Smooth muscle cell (in vitro differentiated cells): ENCODE data around the gene DRICH1. TPM values are rescaled to one million over a fixed set of nuclear protein-coding genes. Genes with fewer than 3 reads are reported as not detected.
"Not testable (repeated sequence)": the region's sequence is repeated elsewhere in the genome, so short reads cannot be mapped to it uniquely, and the experiment has no call there.

Experiments
- DNase-seq: peaks from one replicate; lab custom pipeline; 2025; ENCODE audit not compliant: unreplicated experiment; lab: John Stamatoyannopoulos, UW
- H2AFZ ChIP-seq: fragments of 200-600 bp; sonication (generic); 2 replicates; pipeline ENCODE4 v1.6.0; 2016; ENCODE audit warnings: antibody characterized with exemption, low read depth, mild to moderate bottlenecking
- H3F3A ChIP-seq: fragments of 200-600 bp; sonication (generic); 2 replicates; pipeline ENCODE4 v1.6.0; 2017; ENCODE audit warnings: antibody characterized with exemption, low read depth
- H3K27ac ChIP-seq: fragments of 200-600 bp; sonication (generic); 2 replicates; pipeline ENCODE4 v1.5.1; 2016; ENCODE audit warnings: low read depth, mild to moderate bottlenecking
- H3K27me3 ChIP-seq: fragments of 200-600 bp; sonication (generic); 2 replicates; pipeline ENCODE4 v1.6.1; 2016; ENCODE audit warnings: low read depth, mild to moderate bottlenecking
- H3K36me3 ChIP-seq: fragments of 200-600 bp; sonication (generic); 2 replicates; pipeline ENCODE4 v1.5.1; 2016; ENCODE audit warnings: low read depth
- H3K4me1 ChIP-seq: fragments of 200-600 bp; sonication (generic); 2 replicates; pipeline ENCODE4 v1.5.1; 2016; ENCODE audit warnings: low read depth
- H3K4me2 ChIP-seq: fragments of 200-600 bp; sonication (generic); 2 replicates; pipeline ENCODE4 v1.6.0; 2016; ENCODE audit warnings: mild to moderate bottlenecking
- H3K4me3 ChIP-seq: fragments of 200-600 bp; sonication (generic); 2 replicates; pipeline ENCODE4 v1.5.1; 2016; ENCODE audit warnings: mild to moderate bottlenecking
- H3K79me2 ChIP-seq: fragments of 200-600 bp; sonication (generic); 2 replicates; pipeline ENCODE4 v1.6.0; 2016; ENCODE audit warnings: low read depth, mild to moderate bottlenecking
- H3K9ac ChIP-seq: fragments of 200-600 bp; sonication (generic); 2 replicates; pipeline ENCODE4 v1.6.0; 2016; ENCODE audit warnings: low read depth
- H3K9me3 ChIP-seq: fragments of 200-600 bp; sonication (generic); replicated peaks from 2 replicates; pipeline ENCODE4 v1.5.1; 2016; ENCODE audit warnings: low read depth
- H4K20me1 ChIP-seq: fragments of 200-600 bp; sonication (generic); 2 replicates; pipeline ENCODE4 v1.6.0; 2016; ENCODE audit warnings: low read depth
- WGBS: methylation state at CpG from one replicate; pipeline ENCODE4 v1.1.7; 2016; ENCODE audit warnings: low lambda C conversion rate; 5-methylcytosine and 5-hydroxymethylcytosine counted together
- polyA plus RNA-seq: library from polyadenylated mRNA; unstranded; fragments of >200 nt; fragmentation: Nextera tagmentation; extraction: Ambion mirVana; gene quantifications from 2 replicates; pipeline ENCODE4 v1.2.1, GENCODE V29; 2016
- total RNA-seq: library from RNA; depleted of rRNA; stranded (reverse); fragments of >200 nt; gene quantifications from 2 replicates; pipeline ENCODE4 v1.2.3, GENCODE V29; 2014
- TF ChIP-seq, protein P1 (sequence below): fragments of 200-600 bp; sonication (generic); IDR thresholded peaks from 2 replicates; pipeline ENCODE4 v1.5.1; 2017; ENCODE audit warnings: borderline replicate concordance, mild to moderate bottlenecking, antibody characterized with exemption; ENCODE audit not compliant: insufficient read depth, poor library complexity, severe bottlenecking

DRICH1 gene
- total and polyA plus RNA-seq, 2 experiments from 2014 or later: not detected

- H3K9ac ChIP-seq: no peak overlapping the region
- H3K27me3 ChIP-seq: no peaks in the 10 kb centered on the region
- no peak overlapping the region for H3K27ac ChIP-seq
- H3K9me3 ChIP-seq: no peaks in the 10 kb centered on the region
- no peaks in the 10 kb centered on the region for H3F3A ChIP-seq
- TF ChIP-seq, protein P1, sequence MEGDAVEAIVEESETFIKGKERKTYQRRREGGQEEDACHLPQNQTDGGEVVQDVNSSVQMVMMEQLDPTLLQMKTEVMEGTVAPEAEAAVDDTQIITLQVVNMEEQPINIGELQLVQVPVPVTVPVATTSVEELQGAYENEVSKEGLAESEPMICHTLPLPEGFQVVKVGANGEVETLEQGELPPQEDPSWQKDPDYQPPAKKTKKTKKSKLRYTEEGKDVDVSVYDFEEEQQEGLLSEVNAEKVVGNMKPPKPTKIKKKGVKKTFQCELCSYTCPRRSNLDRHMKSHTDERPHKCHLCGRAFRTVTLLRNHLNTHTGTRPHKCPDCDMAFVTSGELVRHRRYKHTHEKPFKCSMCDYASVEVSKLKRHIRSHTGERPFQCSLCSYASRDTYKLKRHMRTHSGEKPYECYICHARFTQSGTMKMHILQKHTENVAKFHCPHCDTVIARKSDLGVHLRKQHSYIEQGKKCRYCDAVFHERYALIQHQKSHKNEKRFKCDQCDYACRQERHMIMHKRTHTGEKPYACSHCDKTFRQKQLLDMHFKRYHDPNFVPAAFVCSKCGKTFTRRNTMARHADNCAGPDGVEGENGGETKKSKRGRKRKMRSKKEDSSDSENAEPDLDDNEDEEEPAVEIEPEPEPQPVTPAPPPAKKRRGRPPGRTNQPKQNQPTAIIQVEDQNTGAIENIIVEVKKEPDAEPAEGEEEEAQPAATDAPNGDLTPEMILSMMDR: no peak
- no peak overlapping the region for H2AFZ ChIP-seq
- no peak for DNase-seq
- H3K4me2 ChIP-seq: no peak overlapping the region
- no peaks in the 10 kb centered on the region for H3K79me2 ChIP-seq
- no peaks in the 10 kb centered on the region for H3K4me1 ChIP-seq
- 89% methylated on average over 16 of the region's 16 CpGs for WGBS
- no peaks in the 10 kb centered on the region for H3K36me3 ChIP-seq
- H3K4me3 ChIP-seq: no peak overlapping the region
- H4K20me1 ChIP-seq: no peaks in the 10 kb centered on the region
Observed at GRCh38 chr22:23670378-23671295, 38.5 kb upstream of the DRICH1 start.

- not testable (repeated sequence) for H4K20me1 ChIP-seq, H3K27me3 ChIP-seq, H3K27ac ChIP-seq, H2AFZ ChIP-seq, H3K79me2 ChIP-seq, H3F3A ChIP-seq, H3K9me3 ChIP-seq, H3K36me3 ChIP-seq, H3K9ac ChIP-seq, DNase-seq, H3K4me3 ChIP-seq, H3K4me1 ChIP-seq, H3K4me2 ChIP-seq
- 94% methylated on average over 4 of the region's 4 CpGs for WGBS
Observed at GRCh38 chr22:23660381-23660780, 28.3 kb upstream of the DRICH1 start.

- no peak overlapping the region for H3K4me3 ChIP-seq
- H3K36me3 ChIP-seq: no peaks in the 10 kb centered on the region
- TF ChIP-seq, protein P1: no peak
- H3K9ac ChIP-seq: no peak overlapping the region
- H3K9me3 ChIP-seq: no peaks in the 10 kb centered on the region
- no peaks in the 10 kb centered on the region for H3K79me2 ChIP-seq
- H3K4me2 ChIP-seq: no peak overlapping the region
- no peaks in the 10 kb centered on the region for H3F3A ChIP-seq
- H3K27me3 ChIP-seq: no peaks in the 10 kb centered on the region
- DNase-seq: no peak
- no peaks in the 10 kb centered on the region for H3K4me1 ChIP-seq
- no peak overlapping the region for H2AFZ ChIP-seq
- no peak overlapping the region for H3K27ac ChIP-seq
- H4K20me1 ChIP-seq: no peaks in the 10 kb centered on the region
- WGBS: 87% methylated on average over 4 of the region's 5 CpGs
Observed at GRCh38 chr22:23657727-23658126, 25.6 kb upstream of the DRICH1 start.

- no peak for DNase-seq
- WGBS: 95% methylated on average over 6 of the region's 6 CpGs
- no peaks in the 10 kb centered on the region for H3F3A ChIP-seq
Observed at GRCh38 chr22:23655891-23656475, 23.9 kb upstream of the DRICH1 start.

More at GRCh38 chr22:23655891-23656475, 23.9 kb upstream of the DRICH1 start:
- Histone ChIP-seq H2AFZ (no peak overlapping the region), H4K20me1 (no peaks in the 10 kb centered on the region), H3K36me3 (no peaks in the 10 kb centered on the region), H3K4me3 (no peak overlapping the region), H3K4me2 (no peak overlapping the region), H3K9me3 (no peaks in the 10 kb centered on the region), H3K79me2 (no peaks in the 10 kb centered on the region), H3K27ac (no peak overlapping the region), H3K9ac (no peak overlapping the region), H3K4me1 (no peaks in the 10 kb centered on the region), H3K27me3 (no peaks in the 10 kb centered on the region)
- TF ChIP-seq, protein P1: no peak
